AG04449 (cell line): Measurements from ENCODE around the gene MBD2.

Experiments used
- CTCF ChIA-PET: fragments of 350-600 bp; formaldehyde crosslinking; extraction: SDS; loops from one replicate; lab custom pipeline; 2021; ENCODE audit warnings: antibody characterized with exemption; lab: Yijun Ruan, JAX
- POLR2A ChIA-PET: fragments of 400-600, 350-600 bp; formaldehyde crosslinking; extraction: SDS; loops from one replicate; lab custom pipeline; 2020; ENCODE audit warnings: antibody characterized with exemption, inconsistent platforms; lab: Yijun Ruan, JAX
- DNase-seq: peaks from one replicate; pipeline ENCODE4 v3.0.0-alpha.2; 2010; ENCODE audit warnings: low read depth, low spot score
- H3K4me3 ChIP-seq: 2 replicates; pipeline ENCODE4 v1.5.1; 2011; ENCODE audit warnings: low read depth, mild to moderate bottlenecking, control low read depth, low read length
- CTCF ChIP-seq: IDR thresholded peaks from one replicate; pipeline ENCODE4 v1.5.1; 2011; ENCODE audit warnings: mild to moderate bottlenecking, moderate library complexity, low read length, control low read depth, inconsistent platforms; ENCODE audit not compliant: insufficient read depth; ENCODE audit errors: missing control alignments

Gene MBD2

GRCh38 chr18:54165450-54165849, 59.0 kb downstream of the MBD2 start:
- no peak overlapping the region for H3K4me3 ChIP-seq
- DNase-seq, result no peak
- POLR2A ChIA-PET, result no interaction called here
- CTCF ChIA-PET, result interaction anchor here (1.6 kb wide), 1 partner anchor 38 kb away, joined by 5 read pairs; no protein-coding TSS in a partner anchor
- no peak for TF ChIP-seq CTCF

GRCh38 chr18:54163453-54163852, 61.0 kb downstream of the MBD2 start:
- DNase-seq, result no peak
- ChIA-PET CTCF (no interaction called here), POLR2A (no interaction called here)
- TF ChIP-seq CTCF, result no peak
- H3K4me3 ChIP-seq, result no peak overlapping the region

- ChIA-PET CTCF (interaction anchor here (1.1 to 1.4 kb wide), 2 partner anchors 12 to 109 kb away, joined by 3 read pairs; no protein-coding TSS in a partner anchor), POLR2A (interaction anchor here (0.6 kb wide), 1 partner anchor 116 kb away, joined by 3 read pairs; no protein-coding TSS in a partner anchor)
- no peak overlapping the region for H3K4me3 ChIP-seq
- peak; percentile 74 for DNase-seq
- TF ChIP-seq CTCF, result no peak
Observed at GRCh38 chr18:54162431-54162830, 62.0 kb downstream of the MBD2 start.

GRCh38 chr18:54161267-54161666, 63.2 kb downstream of the MBD2 start:
- CTCF ChIA-PET, result interaction anchor here (0.6 to 1.4 kb wide), 2 partner anchors 8 to 10 kb away, joined by 3 read pairs; no protein-coding TSS in a partner anchor
- no peak overlapping the region for H3K4me3 ChIP-seq
- POLR2A ChIA-PET, result interaction anchor here (1.0 kb wide), 1 partner anchor 63 kb away, joined by 3 read pairs; the partner anchor contains the start of gene MBD2
- no peak for TF ChIP-seq CTCF
- no peak for DNase-seq

GRCh38 chr18:54159906-54160305, 64.6 kb downstream of the MBD2 start:
- ChIA-PET POLR2A (no interaction called here), CTCF (no interaction called here)
- no peak overlapping the region for H3K4me3 ChIP-seq
- no peak for DNase-seq
- TF ChIP-seq CTCF, result no peak

- ChIA-PET POLR2A (interaction anchor here (0.7 kb wide), 1 partner anchor 685 kb away, joined by 3 read pairs; no protein-coding TSS in a partner anchor), CTCF (no interaction called here)
- TF ChIP-seq CTCF, result no peak
- H3K4me3 ChIP-seq, result no peak overlapping the region
- no peak for DNase-seq
Observed at GRCh38 chr18:54157646-54158385, 66.7 kb downstream of the MBD2 start.
